Measurements from ENCODE around the gene RET. TPM values are rescaled to one million over a fixed set of nuclear protein-coding genes. Genes with fewer than 3 reads are reported as not detected.
"Not testable (repeated sequence)": the region's sequence is repeated elsewhere in the genome, so short reads cannot be mapped to it uniquely, and the experiment has no call there.

RET gene
- total RNA-seq, 2 donors from 2014 or later: 0.29 to 0.67 TPM

DNA sequence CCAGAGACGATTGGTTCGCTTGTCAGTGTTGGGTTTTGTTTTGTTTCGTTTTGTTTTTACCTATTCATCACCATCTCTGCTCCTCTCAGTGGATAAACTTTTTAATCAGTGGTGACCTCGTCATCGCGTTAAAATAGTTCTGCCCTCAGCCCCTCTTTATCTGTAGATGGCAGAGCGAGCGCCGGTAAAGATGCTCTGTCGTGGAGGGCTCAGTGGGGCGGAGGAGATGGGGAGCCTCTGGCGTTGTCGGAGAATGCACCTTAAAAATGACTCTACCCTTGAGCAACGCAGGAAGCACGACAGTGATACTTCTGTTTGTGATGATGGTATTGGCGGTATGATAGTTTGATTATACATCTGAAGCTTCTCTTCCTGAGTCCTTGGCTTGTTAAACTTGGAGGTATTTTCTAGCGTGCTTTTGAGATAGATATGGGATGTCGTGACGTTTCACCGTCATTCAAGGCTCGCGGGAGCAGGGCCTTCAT, 61.9 kb downstream of the RET start:
- Mint-ChIP-seq H3K4me3 (peak overlapping the region; percentile 85 to 92), H3K27me3 (ENCODE audit: low read depth) (no peaks in the 10 kb centered on the region), H3K9me3 (no peaks in the 10 kb centered on the region), H3K36me3 (ENCODE audit: insufficient read depth in 2 of 2) (peaks cover 16 to 23% of the 10 kb centered on the region in 2 donors), H3K4me1 (ENCODE audit: low read depth) (peaks cover 71% of the 10 kb centered on the region), H3K27ac (peak overlapping the region; percentile 94)
- ATAC-seq (replicated peaks in 1 of 2) (peak; percentile 67 to 69), DNase-seq (peak; percentile 71 to 77)

DNA sequence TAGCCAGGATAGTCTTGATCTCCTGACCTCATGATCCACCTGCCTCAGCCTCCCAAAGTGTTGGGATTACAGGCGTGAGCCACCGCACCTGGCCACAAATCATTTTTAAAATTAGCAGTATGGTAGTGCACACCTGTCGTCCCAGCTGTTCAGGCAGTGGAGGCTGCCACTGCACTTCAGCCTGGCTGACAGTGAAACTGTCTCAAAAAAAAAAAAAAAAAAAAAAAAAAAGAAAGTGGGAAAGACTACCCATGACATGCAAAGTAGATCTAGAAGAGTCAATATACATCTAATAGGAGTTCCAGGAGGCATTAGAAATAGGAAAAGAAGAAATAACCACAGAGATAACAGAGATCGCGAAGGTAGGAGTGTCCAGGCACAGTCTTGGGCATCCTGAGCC, 64.6 kb downstream of the RET start:
- Mint-ChIP-seq H3K27me3 (ENCODE audit: low read depth) (no peaks in the 10 kb centered on the region), H3K9me3 (no peaks in the 10 kb centered on the region), H3K4me1 (ENCODE audit: low read depth) (peaks cover 83% of the 10 kb centered on the region), H3K36me3 (ENCODE audit: insufficient read depth in 2 of 2) (peaks cover 13 to 21% of the 10 kb centered on the region in 2 donors), H3K27ac (peak overlapping the region; percentile 49), H3K4me3 (peak overlapping the region; percentile 31 to 51)
- ATAC-seq (replicated peaks in 1 of 2) (no peak), DNase-seq (no peak)

DNA sequence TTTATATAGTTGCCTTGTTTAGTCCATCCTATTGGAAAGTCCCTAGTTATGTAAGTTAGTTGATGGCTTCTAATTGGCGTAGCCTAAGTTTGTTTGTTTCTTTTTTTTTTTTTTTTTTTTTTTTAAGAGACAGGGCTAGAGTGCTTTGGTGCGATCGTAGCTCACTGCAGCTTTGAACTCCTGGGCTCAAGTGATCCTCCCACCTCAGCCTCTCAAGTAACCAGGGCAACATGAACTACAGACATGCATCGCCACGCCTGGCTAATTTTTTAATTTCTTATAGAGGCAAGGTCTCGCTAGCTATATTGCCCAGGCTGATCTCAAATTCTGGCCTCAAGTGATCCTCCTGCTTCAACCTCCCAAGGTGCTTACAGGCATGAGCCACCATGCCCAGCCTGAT, 68.4 kb downstream of the RET start:
- Mint-ChIP-seq H3K36me3 (ENCODE audit: insufficient read depth in 2 of 2) (peaks cover 9 to 25% of the 10 kb centered on the region in 2 donors), H3K4me1 (ENCODE audit: low read depth) (peaks cover 74% of the 10 kb centered on the region), H3K9me3 (peaks cover 0 to 3% of the 10 kb centered on the region in 2 donors), H3K27ac (no peak overlapping the region), H3K27me3 (ENCODE audit: low read depth) (no peaks in the 10 kb centered on the region), H3K4me3 (peak overlapping the region in 1 of 2 donors; percentile 18)
- ATAC-seq (replicated peaks in 1 of 2): no peak
- no peak for DNase-seq

DNA sequence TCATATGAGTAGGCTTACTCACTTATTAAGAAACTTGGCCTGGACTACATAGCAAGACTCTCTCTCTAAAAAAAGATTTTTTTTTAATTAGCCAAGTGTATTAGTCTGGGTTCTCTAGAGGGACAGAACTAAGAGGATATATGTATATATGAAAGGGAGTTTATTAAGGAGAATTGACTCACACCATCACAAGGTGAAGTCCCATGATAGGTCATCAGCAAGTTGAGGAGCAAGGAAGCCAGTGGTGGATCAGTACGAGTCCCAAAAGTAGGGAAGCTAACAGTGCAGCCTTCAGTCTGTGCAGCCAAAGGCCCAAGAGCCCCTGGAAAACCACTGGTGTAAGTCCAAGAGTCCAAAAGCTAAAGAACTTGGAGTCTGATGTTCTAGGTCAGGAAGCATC, 69.1 kb downstream of the RET start:
- H3K36me3 Mint-ChIP-seq (ENCODE audit: insufficient read depth in 2 of 2): peaks cover 6 to 24% of the 10 kb centered on the region in 2 donors
- not testable (repeated sequence) for H3K27ac Mint-ChIP-seq
- H3K4me3 Mint-ChIP-seq: peak overlapping the region in 1 of 2 donors; percentile 18

DNA sequence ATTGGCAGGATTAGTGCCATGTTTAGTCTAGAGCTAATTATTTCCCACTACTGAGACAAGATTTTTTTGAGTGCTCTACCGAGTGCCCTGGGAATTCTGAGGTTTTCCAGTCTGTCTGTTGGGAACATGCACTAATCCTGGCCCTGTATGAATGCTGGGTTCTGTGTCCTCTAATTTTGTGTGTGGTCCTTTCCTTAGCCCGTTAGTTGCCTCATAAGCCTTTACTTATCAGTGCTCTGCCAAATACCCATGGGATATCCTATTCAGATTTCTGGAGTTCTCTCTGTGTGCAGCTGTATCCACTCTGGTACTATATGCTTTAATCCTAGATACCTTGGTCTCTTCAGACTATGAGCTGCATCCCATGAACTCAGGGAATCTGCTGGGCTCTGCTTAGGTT, 74.5 kb downstream of the RET start:
- Mint-ChIP-seq H3K4me1 (ENCODE audit: low read depth) (peaks cover 59% of the 10 kb centered on the region), H3K27me3 (ENCODE audit: low read depth) (no peaks in the 10 kb centered on the region), H3K4me3 (peak overlapping the region; percentile 8 to 17), H3K36me3 (ENCODE audit: insufficient read depth in 2 of 2) (peaks cover 6 to 26% of the 10 kb centered on the region in 2 donors), H3K9me3 (peaks cover 0 to 3% of the 10 kb centered on the region in 2 donors), H3K27ac (no peak overlapping the region)
- ATAC-seq (replicated peaks in 1 of 2): no peak
- no peak for DNase-seq

More for the DNA sequence above, 69.1 kb downstream of the RET start:
- not testable (repeated sequence) for H3K27me3 Mint-ChIP-seq (ENCODE audit: low read depth); ATAC-seq (replicated peaks in 1 of 2); DNase-seq; H3K9me3 Mint-ChIP-seq
- H3K4me1 Mint-ChIP-seq (ENCODE audit: low read depth): peaks cover 74% of the 10 kb centered on the region

DNA sequence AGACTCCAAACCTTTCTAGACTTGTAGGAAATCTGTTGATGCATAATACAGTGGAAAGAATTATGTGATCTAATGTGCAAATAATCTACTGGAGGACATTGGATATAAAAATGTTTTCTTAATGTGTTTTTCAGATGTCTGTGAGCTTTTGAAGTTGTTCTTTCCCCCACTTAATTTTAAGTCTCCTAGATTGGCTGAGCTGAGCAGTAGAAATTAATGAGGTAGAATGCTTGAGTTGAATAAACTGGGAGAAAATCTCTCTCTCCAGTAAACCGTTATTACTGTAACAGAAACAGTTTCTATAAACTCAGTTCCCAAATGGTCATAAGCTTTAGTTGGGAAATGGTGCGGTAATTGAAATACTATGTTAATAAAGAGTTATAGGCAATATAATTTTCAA, 77.0 kb downstream of the RET start:
- H3K9me3 Mint-ChIP-seq: peaks cover 0 to under 1% of the 10 kb centered on the region in 2 donors
- no peaks in the 10 kb centered on the region for H3K27me3 Mint-ChIP-seq (ENCODE audit: low read depth)
- no peak overlapping the region for H3K27ac Mint-ChIP-seq
- H3K4me3 Mint-ChIP-seq: no peak overlapping the region
- ATAC-seq (replicated peaks in 1 of 2): no peak
- peaks cover 57% of the 10 kb centered on the region for H3K4me1 Mint-ChIP-seq (ENCODE audit: low read depth)
- no peak for DNase-seq
- H3K36me3 Mint-ChIP-seq (ENCODE audit: insufficient read depth in 2 of 2): peaks cover under 1 to 15% of the 10 kb centered on the region in 2 donors

DNA sequence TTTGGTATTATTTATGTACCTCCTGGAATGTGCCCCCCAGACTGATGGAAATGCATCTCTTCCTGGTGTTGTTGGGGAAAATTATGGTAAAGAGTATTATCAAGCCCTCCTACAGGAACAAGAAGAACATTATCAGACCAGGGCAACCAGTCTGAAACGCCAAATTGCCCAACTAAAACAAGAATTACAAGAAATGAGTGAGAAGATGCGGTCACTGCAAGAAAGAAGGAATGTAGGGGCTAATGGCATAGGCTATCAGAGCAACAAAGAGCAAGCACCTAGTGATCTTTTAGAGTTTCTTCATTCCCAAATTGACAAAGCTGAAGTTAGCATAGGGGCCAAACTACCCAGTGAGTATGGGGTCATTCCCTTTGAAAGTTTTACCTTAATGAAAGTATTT, 78.4 kb downstream of the RET start:
- Mint-ChIP-seq H3K27ac (no peak overlapping the region), H3K36me3 (ENCODE audit: insufficient read depth in 2 of 2) (peaks cover 0 to 12% of the 10 kb centered on the region in 2 donors), H3K4me1 (ENCODE audit: low read depth) (peaks cover 65% of the 10 kb centered on the region), H3K27me3 (ENCODE audit: low read depth) (no peaks in the 10 kb centered on the region), H3K4me3 (no peak overlapping the region), H3K9me3 (no peaks in the 10 kb centered on the region)
- no peak for ATAC-seq (replicated peaks in 1 of 2)
- no peak for DNase-seq

DNA sequence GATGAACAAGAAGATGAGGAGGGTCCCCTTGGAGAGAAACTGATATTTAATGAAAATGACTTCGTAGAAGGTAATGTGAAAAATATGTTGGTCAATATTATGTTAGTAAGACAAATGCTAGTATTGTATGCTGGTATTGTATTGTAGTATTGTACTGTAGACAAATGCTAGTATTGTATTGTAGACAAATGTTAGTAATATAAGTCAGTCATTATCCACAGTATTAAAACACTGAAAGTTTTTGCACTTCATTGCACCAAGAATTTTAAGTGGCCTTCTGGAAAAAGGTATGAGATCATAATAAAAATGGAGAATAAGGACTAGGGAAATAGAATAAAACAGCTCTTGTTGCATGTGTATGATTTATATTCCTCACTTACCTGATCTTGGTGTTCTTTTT, 78.9 kb downstream of the RET start:
- Mint-ChIP-seq H3K27ac (peak overlapping the region; percentile 12), H3K27me3 (ENCODE audit: low read depth) (no peaks in the 10 kb centered on the region), H3K36me3 (ENCODE audit: insufficient read depth in 2 of 2) (peaks cover 0 to 10% of the 10 kb centered on the region in 2 donors), H3K4me3 (no peak overlapping the region), H3K4me1 (ENCODE audit: low read depth) (peaks cover 65% of the 10 kb centered on the region), H3K9me3 (no peaks in the 10 kb centered on the region)
- DNase-seq: no peak
- ATAC-seq (replicated peaks in 1 of 2): no peak

DNA sequence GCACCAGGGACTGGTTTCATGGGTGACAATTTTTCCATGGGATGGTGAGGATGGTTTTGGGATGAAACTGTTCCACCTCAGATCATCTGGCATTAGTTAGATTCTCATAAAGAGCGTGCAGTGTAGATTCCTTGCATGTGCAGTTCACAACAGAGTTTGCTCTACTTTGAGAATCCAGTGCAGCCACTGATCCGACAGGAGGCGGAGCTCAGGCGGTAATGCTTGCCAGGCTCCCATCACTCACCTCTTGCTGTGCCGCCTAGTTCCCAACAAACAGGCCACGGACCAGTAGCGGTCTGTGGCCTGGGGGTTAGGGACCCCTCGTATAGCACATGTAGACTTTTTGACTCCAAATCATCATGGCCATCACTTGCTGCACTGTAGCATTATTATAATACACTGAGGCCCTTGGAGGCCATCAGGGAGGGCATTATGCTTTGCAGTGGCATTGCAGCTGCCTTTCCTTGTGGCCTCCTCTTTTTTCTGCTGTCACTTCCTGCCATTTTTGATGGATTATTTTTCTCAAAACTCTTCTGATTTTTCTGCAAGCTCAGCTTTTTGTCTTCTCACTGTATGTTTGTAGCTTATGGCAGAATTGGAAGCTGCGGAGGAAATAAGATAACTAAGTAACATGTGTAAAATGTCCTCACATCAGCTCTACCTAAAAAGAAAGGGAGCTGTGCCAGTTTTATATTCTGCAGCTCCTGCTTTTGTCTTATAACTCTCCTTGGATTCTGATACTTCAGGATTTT, 79.9 kb downstream of the RET start:
- H3K27ac Mint-ChIP-seq: no peak overlapping the region
- no peaks in the 10 kb centered on the region for H3K9me3 Mint-ChIP-seq
- ATAC-seq (replicated peaks in 1 of 2) (no peak), DNase-seq (no peak)
- no peaks in the 10 kb centered on the region for H3K27me3 Mint-ChIP-seq (ENCODE audit: low read depth)
- peaks cover 65% of the 10 kb centered on the region for H3K4me1 Mint-ChIP-seq (ENCODE audit: low read depth)
- no peak overlapping the region for H3K4me3 Mint-ChIP-seq
- H3K36me3 Mint-ChIP-seq (ENCODE audit: insufficient read depth in 2 of 2): peaks cover 2 to 19% of the 10 kb centered on the region in 2 donors

DNA sequence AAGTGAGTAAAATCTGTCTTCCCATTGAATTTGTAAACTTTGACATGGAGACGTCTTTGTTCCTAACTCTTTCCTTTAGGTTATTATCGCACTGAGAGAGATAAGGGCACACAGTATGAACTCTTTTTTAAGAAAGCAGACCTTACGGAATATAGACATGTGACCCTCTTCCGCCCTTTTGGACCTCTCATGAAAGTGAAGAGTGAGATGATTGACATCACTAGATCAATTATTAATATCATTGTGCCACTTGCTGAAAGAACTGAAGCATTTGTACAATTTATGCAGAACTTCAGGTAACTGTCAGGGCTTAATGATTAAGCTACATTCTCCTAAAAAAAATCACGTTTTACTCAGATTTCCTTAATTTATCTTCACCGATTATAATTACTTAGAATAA, 81.8 kb downstream of the RET start:
- DNase-seq (no peak), ATAC-seq (replicated peaks in 1 of 2) (no peak)
- Mint-ChIP-seq H3K36me3 (ENCODE audit: insufficient read depth in 2 of 2) (peaks cover 7 to 31% of the 10 kb centered on the region in 2 donors), H3K4me3 (no peak overlapping the region), H3K4me1 (ENCODE audit: low read depth) (peaks cover 73% of the 10 kb centered on the region), H3K27me3 (ENCODE audit: low read depth) (no peaks in the 10 kb centered on the region), H3K27ac (no peak overlapping the region), H3K9me3 (no peaks in the 10 kb centered on the region)

DNA sequence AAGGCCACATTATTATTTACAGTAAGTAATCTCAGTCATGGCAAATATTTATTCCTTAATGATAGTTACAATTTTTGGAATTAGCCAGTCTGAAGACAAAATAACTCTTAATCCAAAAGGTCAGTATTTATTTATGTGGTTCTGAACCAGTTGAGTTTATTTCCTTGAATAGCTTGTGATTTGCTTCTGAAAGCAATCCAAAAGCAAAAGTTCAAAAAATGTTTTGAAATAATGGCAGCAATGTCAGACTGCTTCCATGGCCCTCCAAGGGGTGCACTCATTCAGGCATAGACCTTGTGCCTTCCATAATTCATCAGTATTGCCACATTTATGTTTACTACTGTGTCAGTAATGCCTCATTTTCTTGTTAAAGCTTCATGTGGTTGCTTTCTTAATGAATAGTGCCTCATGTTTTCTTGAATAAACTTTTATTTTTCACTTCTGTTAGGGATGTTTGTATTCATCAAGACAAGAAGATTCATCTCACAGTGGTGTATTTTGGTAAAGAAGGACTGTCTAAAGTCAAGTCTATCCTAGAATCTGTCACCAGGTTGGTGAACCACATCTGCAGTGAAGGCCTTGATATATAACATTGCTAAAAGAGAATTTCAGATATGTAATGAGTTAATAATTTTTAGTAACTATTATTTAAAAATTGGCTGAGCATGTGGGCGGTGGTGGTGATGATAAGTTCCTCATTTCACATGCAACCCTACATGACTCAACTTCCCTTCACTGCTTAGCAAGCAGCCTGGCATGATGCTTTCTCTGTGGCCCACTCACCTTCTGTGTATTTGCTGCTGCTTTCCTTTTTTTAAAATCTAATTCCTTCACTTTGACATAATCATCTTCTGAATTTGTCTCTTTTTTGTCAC, 83.4 kb downstream of the RET start:
- H3K4me3 Mint-ChIP-seq: peak overlapping the region; percentile 31 to 63
- peaks cover 7 to 36% of the 10 kb centered on the region in 2 donors for H3K36me3 Mint-ChIP-seq (ENCODE audit: insufficient read depth in 2 of 2)
- DNase-seq (peak; percentile 52 to 60), ATAC-seq (replicated peaks in 1 of 2) (peak; percentile 80 to 82)
- peaks cover 69% of the 10 kb centered on the region for H3K4me1 Mint-ChIP-seq (ENCODE audit: low read depth)
- H3K9me3 Mint-ChIP-seq: no peaks in the 10 kb centered on the region
- no peaks in the 10 kb centered on the region for H3K27me3 Mint-ChIP-seq (ENCODE audit: low read depth)
- H3K27ac Mint-ChIP-seq: peak overlapping the region; percentile 90

DNA sequence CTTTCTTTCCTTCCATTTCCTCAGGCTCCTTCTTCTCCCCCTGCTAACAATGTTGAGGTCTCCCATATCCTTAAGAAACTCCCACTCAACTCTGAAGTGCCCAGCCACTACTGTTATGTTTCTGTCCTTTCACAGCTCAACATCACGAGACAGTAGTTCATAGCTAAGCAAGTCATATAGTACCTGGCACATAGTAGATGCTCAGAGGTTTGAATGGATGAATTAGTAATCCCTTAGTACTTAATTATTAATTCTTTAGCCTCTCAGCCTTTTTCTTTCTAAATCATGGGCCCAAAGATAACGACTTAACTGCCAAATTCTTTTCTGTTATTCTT, 84.0 kb downstream of the RET start:
- H3K4me1 Mint-ChIP-seq (ENCODE audit: low read depth): peaks cover 68% of the 10 kb centered on the region
- peak in 1 of 2 donors; percentile 34 for DNase-seq

DNA sequence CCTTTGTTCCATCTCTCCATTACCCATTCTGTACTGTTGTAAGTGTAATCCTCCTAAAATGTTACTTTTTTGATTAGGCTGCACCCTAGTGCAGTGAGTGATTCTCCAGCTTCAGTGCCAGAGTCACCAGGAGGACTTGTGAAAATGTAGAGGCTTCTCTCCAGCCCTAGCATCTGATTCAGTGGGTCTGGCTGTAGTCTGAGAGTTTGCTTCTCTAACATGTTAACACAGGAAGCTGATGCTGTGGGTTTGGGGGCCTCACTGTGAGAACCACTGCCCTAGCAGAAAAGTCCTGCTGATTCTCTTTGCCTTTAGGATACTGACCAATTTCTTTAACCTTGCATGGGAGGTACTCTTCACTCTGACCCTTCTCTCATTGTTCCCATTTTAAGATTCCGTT, 85.7 kb downstream of the RET start:
- peaks cover 63% of the 10 kb centered on the region for H3K4me1 Mint-ChIP-seq (ENCODE audit: low read depth)
- H3K4me3 Mint-ChIP-seq: peak overlapping the region in 1 of 2 donors; percentile 13
- ATAC-seq (replicated peaks in 1 of 2) (no peak), DNase-seq (no peak)
- H3K27ac Mint-ChIP-seq: peak overlapping the region; percentile 20
- H3K9me3 Mint-ChIP-seq: no peaks in the 10 kb centered on the region
- H3K27me3 Mint-ChIP-seq (ENCODE audit: low read depth): no peaks in the 10 kb centered on the region
- H3K36me3 Mint-ChIP-seq (ENCODE audit: insufficient read depth in 2 of 2): peaks cover 7 to 37% of the 10 kb centered on the region in 2 donors

More for the DNA sequence above, 84.0 kb downstream of the RET start:
- H3K36me3 Mint-ChIP-seq (ENCODE audit: insufficient read depth in 2 of 2): peaks cover 7 to 36% of the 10 kb centered on the region in 2 donors
- H3K27ac Mint-ChIP-seq: peak overlapping the region; percentile 90
- H3K27me3 Mint-ChIP-seq (ENCODE audit: low read depth): no peaks in the 10 kb centered on the region
- no peaks in the 10 kb centered on the region for H3K9me3 Mint-ChIP-seq
- peak; percentile 83 to 89 for ATAC-seq (replicated peaks in 1 of 2)
- peak overlapping the region; percentile 31 to 63 for H3K4me3 Mint-ChIP-seq
